ENCODE measurements around the gene LRCH2.

DNA sequence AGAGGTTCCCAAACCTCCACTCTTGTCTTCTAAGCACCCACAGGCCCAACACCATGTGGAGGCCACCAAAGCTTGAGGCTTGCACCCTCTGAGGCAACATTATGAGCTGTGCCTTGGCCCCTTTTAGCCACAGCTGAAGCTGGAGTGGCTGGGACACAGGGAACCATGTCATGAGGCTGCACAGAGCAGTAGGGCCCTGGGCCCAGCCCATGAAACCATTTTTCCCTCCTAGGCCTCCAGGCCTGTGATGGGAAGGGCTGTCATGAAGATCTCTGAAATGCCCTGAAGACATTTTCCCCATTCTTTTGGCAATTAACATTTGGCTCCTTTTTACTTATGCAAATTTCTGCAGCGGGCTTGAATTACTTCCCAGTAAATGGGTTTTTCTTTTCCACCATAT, 29.9 kb downstream of the LRCH2 start:
- TF ChIP-seq CTCF (IDR thresholded peaks at IDR 0.05 in 2 of 3, conservative IDR thresholded peaks at IDR 0.05 in 1 of 3; ENCODE audit: insufficient read depth in 2 of 3, low read depth in 1 of 3, low read length in 3 of 3) (no peak), ZHX1 (conservative IDR thresholded peaks at IDR 0.05; ENCODE audit: low read length) (no peak), MAX (CRISPR knock-in tag; IDR thresholded peaks at IDR 0.05) (no peak), SAFB2 (IDR thresholded peaks at IDR 0.05; ENCODE audit: borderline replicate concordance, low read depth, low read length, severe bottlenecking) (no peak), RCOR1 (IDR thresholded peaks at IDR 0.05; ENCODE audit: borderline replicate concordance in 1 of 2, low read depth in 2 of 2, low read length in 2 of 2) (no peak), FOS (IDR thresholded peaks at IDR 0.05; ENCODE audit: extremely low read depth, insufficient read length) (no peak), PHB2 (IDR thresholded peaks at IDR 0.05; ENCODE audit: low read depth) (no peak), PHB (CRISPR knock-in tag; IDR thresholded peaks at IDR 0.05) (no peak), KLF1 (tag; IDR thresholded peaks at IDR 0.05) (no peak), CHD4 (IDR thresholded peaks at IDR 0.05; ENCODE audit: insufficient read depth, insufficient replicate concordance, low read depth, low read length, poor library complexity, severe bottlenecking) (no peak), ZNF121 (CRISPR knock-in tag; conservative IDR thresholded peaks at IDR 0.05) (no peak), CC2D1A (IDR thresholded peaks at IDR 0.05) (no peak), ZBTB9 (CRISPR knock-in tag; IDR thresholded peaks at IDR 0.05) (no peak)
- TF ChIP-seq, protein P1, sequence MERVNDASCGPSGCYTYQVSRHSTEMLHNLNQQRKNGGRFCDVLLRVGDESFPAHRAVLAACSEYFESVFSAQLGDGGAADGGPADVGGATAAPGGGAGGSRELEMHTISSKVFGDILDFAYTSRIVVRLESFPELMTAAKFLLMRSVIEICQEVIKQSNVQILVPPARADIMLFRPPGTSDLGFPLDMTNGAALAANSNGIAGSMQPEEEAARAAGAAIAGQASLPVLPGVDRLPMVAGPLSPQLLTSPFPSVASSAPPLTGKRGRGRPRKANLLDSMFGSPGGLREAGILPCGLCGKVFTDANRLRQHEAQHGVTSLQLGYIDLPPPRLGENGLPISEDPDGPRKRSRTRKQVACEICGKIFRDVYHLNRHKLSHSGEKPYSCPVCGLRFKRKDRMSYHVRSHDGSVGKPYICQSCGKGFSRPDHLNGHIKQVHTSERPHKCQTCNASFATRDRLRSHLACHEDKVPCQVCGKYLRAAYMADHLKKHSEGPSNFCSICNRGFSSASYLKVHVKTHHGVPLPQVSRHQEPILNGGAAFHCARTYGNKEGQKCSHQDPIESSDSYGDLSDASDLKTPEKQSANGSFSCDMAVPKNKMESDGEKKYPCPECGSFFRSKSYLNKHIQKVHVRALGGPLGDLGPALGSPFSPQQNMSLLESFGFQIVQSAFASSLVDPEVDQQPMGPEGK (CRISPR knock-in tag; IDR thresholded peaks at IDR 0.05; ENCODE audit: borderline replicate concordance), result no peak

Data from K562 (cell line).